ENCODE data around the gene ODAD4. TPM values are rescaled to one million over a fixed set of nuclear protein-coding genes. Genes with fewer than 3 reads are reported as not detected.

ODAD4 gene
- total and polyA plus RNA-seq, 2 experiments from 2014 or later = 0.53 to 0.76 TPM

DNA sequence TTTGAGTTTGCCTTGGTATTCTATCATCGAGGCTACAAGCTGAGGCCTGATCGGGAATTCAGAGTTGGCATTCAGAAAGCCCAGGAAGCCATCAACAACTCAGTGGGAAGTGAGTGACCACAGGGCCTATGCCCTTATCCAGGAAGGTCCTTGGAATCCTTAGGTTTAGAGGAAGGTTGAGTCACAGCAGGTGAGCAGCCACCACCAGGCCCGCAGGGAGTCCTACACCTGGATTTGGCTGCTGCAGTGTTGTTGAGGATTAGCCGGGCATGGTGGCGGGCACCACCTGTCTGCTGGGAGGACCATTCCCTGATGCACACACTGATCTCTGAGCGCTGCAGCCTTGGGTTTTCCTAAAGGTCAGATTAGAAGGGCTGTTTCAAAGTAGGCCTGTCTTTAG is 5.2 kb downstream of the ODAD4 start:
- Histone ChIP-seq H4K20me1 (ENCODE audit: insufficient read depth, poor library complexity, severe bottlenecking) (no peaks in the 10 kb centered on the region), H3K4me1 (ENCODE audit: insufficient read depth) (no peaks in the 10 kb centered on the region), H3K9me2 (replicated peaks; ENCODE audit: insufficient read depth) (no peaks in the 10 kb centered on the region), H3K27me3 (no peaks in the 10 kb centered on the region), H3K4me3 (no peak overlapping the region), H3K36me3 (replicated peaks; ENCODE audit: insufficient read depth, low read depth) (no peaks in the 10 kb centered on the region), H3K27ac (no peak overlapping the region), H3K79me2 (no peaks in the 10 kb centered on the region), H3K9me3 (ENCODE audit: low read depth) (no peaks in the 10 kb centered on the region), H3K4me2 (no peak overlapping the region), H2AFZ (no peak overlapping the region)
- WGBS (ENCODE audit: low lambda C conversion rate, missing lambda C conversion rate) = 96% methylated on average over 6 of the region's 6 CpGs
- TF ChIP-seq EZH2phosphoT487 (IDR thresholded peaks at IDR 0.05; ENCODE audit: low read depth, severe bottlenecking, unreplicated experiment) = no peak
- TF ChIP-seq, protein P1, sequence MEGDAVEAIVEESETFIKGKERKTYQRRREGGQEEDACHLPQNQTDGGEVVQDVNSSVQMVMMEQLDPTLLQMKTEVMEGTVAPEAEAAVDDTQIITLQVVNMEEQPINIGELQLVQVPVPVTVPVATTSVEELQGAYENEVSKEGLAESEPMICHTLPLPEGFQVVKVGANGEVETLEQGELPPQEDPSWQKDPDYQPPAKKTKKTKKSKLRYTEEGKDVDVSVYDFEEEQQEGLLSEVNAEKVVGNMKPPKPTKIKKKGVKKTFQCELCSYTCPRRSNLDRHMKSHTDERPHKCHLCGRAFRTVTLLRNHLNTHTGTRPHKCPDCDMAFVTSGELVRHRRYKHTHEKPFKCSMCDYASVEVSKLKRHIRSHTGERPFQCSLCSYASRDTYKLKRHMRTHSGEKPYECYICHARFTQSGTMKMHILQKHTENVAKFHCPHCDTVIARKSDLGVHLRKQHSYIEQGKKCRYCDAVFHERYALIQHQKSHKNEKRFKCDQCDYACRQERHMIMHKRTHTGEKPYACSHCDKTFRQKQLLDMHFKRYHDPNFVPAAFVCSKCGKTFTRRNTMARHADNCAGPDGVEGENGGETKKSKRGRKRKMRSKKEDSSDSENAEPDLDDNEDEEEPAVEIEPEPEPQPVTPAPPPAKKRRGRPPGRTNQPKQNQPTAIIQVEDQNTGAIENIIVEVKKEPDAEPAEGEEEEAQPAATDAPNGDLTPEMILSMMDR (IDR thresholded peaks at IDR 0.05; ENCODE audit: poor library complexity) = no peak
- no peak for TF ChIP-seq EZH2 (IDR thresholded peaks at IDR 0.05; ENCODE audit: borderline replicate concordance)
- no peak for DNase-seq (ENCODE audit: low spot score)

DNA sequence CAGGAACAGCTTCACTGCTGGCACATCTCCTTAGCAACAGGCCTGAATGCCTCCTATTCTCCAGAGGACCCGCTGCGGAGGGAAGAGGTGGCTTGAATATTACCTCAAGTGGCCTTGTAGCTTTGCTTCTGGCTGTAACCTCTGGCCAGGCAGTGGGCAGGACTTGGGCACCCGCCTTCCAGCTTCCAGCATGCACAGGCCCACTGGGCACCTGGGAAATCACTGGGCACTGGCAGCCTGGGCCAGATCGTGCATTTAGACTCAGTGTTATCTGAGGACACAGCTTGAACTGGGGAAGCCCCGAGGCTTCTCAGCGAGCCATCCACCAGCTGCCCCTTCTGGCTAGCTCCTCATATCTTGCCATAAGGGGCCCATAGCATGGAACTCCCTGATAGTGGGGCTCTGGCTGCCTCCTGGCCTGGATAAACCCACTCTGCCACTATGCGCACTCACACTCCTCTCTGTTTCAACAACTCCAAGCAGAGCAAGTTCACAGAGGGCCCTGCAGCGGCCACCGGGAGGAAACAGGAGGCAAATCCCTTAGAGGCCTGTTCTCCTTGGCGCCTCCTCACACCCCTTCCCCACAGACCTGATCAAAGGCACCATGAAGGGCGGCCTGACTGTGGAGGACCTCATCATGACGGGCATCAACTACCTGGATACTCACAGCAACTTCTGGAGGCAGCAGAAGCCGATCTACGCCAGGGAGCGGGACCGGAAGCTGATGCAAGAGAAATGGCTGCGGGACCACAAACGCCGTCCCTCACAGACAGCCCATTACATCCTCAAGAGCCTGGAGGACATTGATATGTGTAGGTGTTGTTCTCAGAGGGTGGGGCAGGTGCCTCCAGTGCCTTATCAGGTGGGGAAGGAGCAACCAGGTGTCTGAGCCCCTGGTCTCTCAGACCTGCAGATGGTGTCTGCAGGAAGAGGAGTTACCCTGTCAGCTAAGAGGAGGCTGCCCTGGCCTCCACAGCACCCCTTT is 7.8 kb downstream of the ODAD4 start:
- WGBS (ENCODE audit: low lambda C conversion rate, missing lambda C conversion rate) = 94% methylated on average over 19 of the region's 19 CpGs
- no peak overlapping the region for H3K4me3 ChIP-seq
- no peaks in the 10 kb centered on the region for H3K36me3 ChIP-seq (replicated peaks; ENCODE audit: insufficient read depth, low read depth)
- TF ChIP-seq, protein P1 (IDR thresholded peaks at IDR 0.05; ENCODE audit: poor library complexity) = no peak
- TF ChIP-seq EZH2 (IDR thresholded peaks at IDR 0.05; ENCODE audit: borderline replicate concordance) (no peak), EZH2phosphoT487 (IDR thresholded peaks at IDR 0.05; ENCODE audit: low read depth, severe bottlenecking, unreplicated experiment) (no peak)
- no peaks in the 10 kb centered on the region for H3K9me3 ChIP-seq (ENCODE audit: low read depth)
- no peaks in the 10 kb centered on the region for H4K20me1 ChIP-seq (ENCODE audit: insufficient read depth, poor library complexity, severe bottlenecking)
- H3K27ac ChIP-seq = no peak overlapping the region
- no peaks in the 10 kb centered on the region for H3K79me2 ChIP-seq
- no peak for DNase-seq (ENCODE audit: low spot score)
- no peaks in the 10 kb centered on the region for H3K9me2 ChIP-seq (replicated peaks; ENCODE audit: insufficient read depth)
- H2AFZ ChIP-seq = no peak overlapping the region
- no peak overlapping the region for H3K4me2 ChIP-seq
- H3K4me1 ChIP-seq (ENCODE audit: insufficient read depth) = no peaks in the 10 kb centered on the region
- H3K27me3 ChIP-seq = no peaks in the 10 kb centered on the region

DNA sequence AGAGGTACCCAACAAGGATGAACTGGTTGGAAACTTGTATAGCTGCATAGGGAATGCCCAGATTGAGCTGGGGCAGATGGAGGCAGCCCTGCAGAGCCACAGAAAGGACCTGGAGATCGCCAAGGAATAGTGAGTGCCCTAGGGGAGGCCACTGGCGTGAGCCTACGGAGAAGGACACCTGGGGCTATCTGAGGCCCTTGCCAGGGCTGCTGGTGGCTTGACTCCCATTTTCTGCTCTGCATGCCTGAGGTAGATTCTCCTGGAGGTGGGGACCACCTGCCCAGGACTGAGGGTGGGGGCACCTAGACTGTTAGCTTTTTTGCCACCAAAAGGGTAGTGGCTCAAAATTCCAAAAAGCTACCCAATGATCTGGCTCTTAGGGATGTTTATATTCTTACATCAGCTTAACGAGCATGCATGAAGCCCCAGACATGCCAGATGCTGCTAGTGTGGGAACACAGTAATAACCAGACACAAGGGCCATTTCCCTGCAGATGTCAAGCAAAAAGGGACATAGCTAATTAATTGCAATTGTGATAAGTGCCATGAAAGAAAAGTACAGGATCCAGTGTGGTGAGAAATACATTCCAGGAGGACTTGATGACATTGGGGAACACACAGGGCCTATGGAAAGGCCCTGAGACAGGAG is 8.8 kb downstream of the ODAD4 start:
- no peaks in the 10 kb centered on the region for H3K79me2 ChIP-seq
- no peak overlapping the region for H3K27ac ChIP-seq
- no peaks in the 10 kb centered on the region for H4K20me1 ChIP-seq (ENCODE audit: insufficient read depth, poor library complexity, severe bottlenecking)
- H3K36me3 ChIP-seq (replicated peaks; ENCODE audit: insufficient read depth, low read depth) = no peaks in the 10 kb centered on the region
- no peaks in the 10 kb centered on the region for H3K27me3 ChIP-seq
- H3K4me1 ChIP-seq (ENCODE audit: insufficient read depth) = no peaks in the 10 kb centered on the region
- H2AFZ ChIP-seq = no peak overlapping the region
- WGBS (ENCODE audit: low lambda C conversion rate, missing lambda C conversion rate) = 84% methylated on average over 4 of the region's 4 CpGs
- TF ChIP-seq, protein P1 (IDR thresholded peaks at IDR 0.05; ENCODE audit: poor library complexity) = no peak
- no peak for TF ChIP-seq EZH2 (IDR thresholded peaks at IDR 0.05; ENCODE audit: borderline replicate concordance)
- TF ChIP-seq EZH2phosphoT487 (IDR thresholded peaks at IDR 0.05; ENCODE audit: low read depth, severe bottlenecking, unreplicated experiment) = no peak
- no peak overlapping the region for H3K4me2 ChIP-seq
- no peak for DNase-seq (ENCODE audit: low spot score)
- no peak overlapping the region for H3K4me3 ChIP-seq
- H3K9me2 ChIP-seq (replicated peaks; ENCODE audit: insufficient read depth) = no peaks in the 10 kb centered on the region
- no peaks in the 10 kb centered on the region for H3K9me3 ChIP-seq (ENCODE audit: low read depth)
